Measurements from ENCODE around the gene ZFPM1.

GRCh38 chr16:88548985-88549384 lies 95.9 kb downstream of the ZFPM1 start:
- TF ChIP-seq POU6F1 (CRISPR knock-in tag; IDR thresholded peaks at IDR 0.05; ENCODE audit: borderline replicate concordance, low read depth) (no peak), ZNF565 (CRISPR knock-in tag; conservative IDR thresholded peaks at IDR 0.05; ENCODE audit: low read depth) (no peak), TOX (CRISPR knock-in tag; IDR thresholded peaks at IDR 0.05; ENCODE audit: borderline replicate concordance) (no peak), ESRRG (CRISPR knock-in tag; IDR thresholded peaks at IDR 0.05) (no peak), PATZ1 (CRISPR knock-in tag; IDR thresholded peaks at IDR 0.05; ENCODE audit: borderline replicate concordance) (no peak), ZNF70 (CRISPR knock-in tag; IDR thresholded peaks at IDR 0.05) (no peak), ZFP30 (CRISPR knock-in tag; IDR thresholded peaks at IDR 0.05) (no peak), RARB (CRISPR knock-in tag; IDR thresholded peaks at IDR 0.05) (no peak), CSDC2 (CRISPR knock-in tag; IDR thresholded peaks at IDR 0.05) (no peak), PPARA (CRISPR knock-in tag; IDR thresholded peaks at IDR 0.05; ENCODE audit: borderline replicate concordance) (no peak)
